Keratinocyte (primary cell): Measurements from ENCODE around the gene TPK1. TPM values are rescaled to one million over a fixed set of nuclear protein-coding genes. Genes with fewer than 3 reads are reported as not detected.
"Not testable (repeated sequence)": the region's sequence is repeated elsewhere in the genome, so short reads cannot be mapped to it uniquely, and the experiment has no call there.

Experiments
- DNase-seq: peaks from one replicate; pipeline ENCODE4 v3.0.0-alpha.2; 2011; ENCODE audit warnings: low read depth, missing footprints, low spot score
- FAIRE-seq: peaks from 2 replicates; lab custom pipeline; 2011; peaks lifted over from hg19 to GRCh38; lab: Jason Lieb, UNC
- H2AFZ ChIP-seq: 2 replicates; pipeline ENCODE4 v1.6.0; 2012; ENCODE audit warnings: low read length, control low read depth, inconsistent platforms; ENCODE audit not compliant: control insufficient read depth
- H3K27ac ChIP-seq: 2 replicates; pipeline ENCODE4 v1.5.1; 2011; ENCODE audit warnings: low read length; ENCODE audit not compliant: control insufficient read depth, insufficient read depth
- H3K27me3 ChIP-seq: 3 replicates; pipeline ENCODE4 v1.6.0; 2011; ENCODE audit warnings: low read length; ENCODE audit not compliant: control insufficient read depth, insufficient read depth; ENCODE audit errors: extremely low read depth
- H3K36me3 ChIP-seq, 2 experiments: 2 replicates in 1 of 2; 3 replicates in 1 of 2; pipeline ENCODE4 v1.5.1; 2011; ENCODE audit warnings: low read length in 2 of 2, mild to moderate bottlenecking in 1 of 2; ENCODE audit not compliant: control insufficient read depth in 2 of 2, insufficient read depth in 2 of 2; ENCODE audit errors: extremely low read depth in 1 of 2
- H3K4me1 ChIP-seq: 3 replicates; pipeline ENCODE4 v1.5.1; 2011; ENCODE audit warnings: low read length; ENCODE audit not compliant: control insufficient read depth, insufficient read depth; ENCODE audit errors: extremely low read depth
- H3K4me2 ChIP-seq: 3 replicates; pipeline ENCODE4 v1.6.0; 2011; ENCODE audit warnings: low read depth, low read length; ENCODE audit not compliant: control insufficient read depth, insufficient read depth; ENCODE audit errors: extremely low read depth
- H3K4me3 ChIP-seq, 3 experiments: fragments of 200-600 bp in 1 of 3; sonication (generic) in 1 of 3; 2 replicates in 2 of 3; 3 replicates in 1 of 3; pipeline ENCODE4 v1.5.1; 2011 to 2016; ENCODE audit warnings: low read length in 3 of 3, mild to moderate bottlenecking in 3 of 3, control low read depth in 2 of 3, inconsistent platforms in 1 of 3, low read depth in 1 of 3, mixed read lengths in 1 of 3, mixed run types in 1 of 3, moderate library complexity in 1 of 3; ENCODE audit not compliant: control insufficient read depth in 2 of 3, insufficient read depth in 2 of 3; ENCODE audit errors: extremely low read depth in 1 of 3
- H3K79me2 ChIP-seq: 2 replicates; pipeline ENCODE4 v1.6.0; 2012; ENCODE audit warnings: low read length; ENCODE audit not compliant: control insufficient read depth, insufficient read depth
- H3K9ac ChIP-seq: 3 replicates; pipeline ENCODE4 v1.6.0; 2011; ENCODE audit warnings: low read length; ENCODE audit not compliant: control insufficient read depth, insufficient read depth; ENCODE audit errors: extremely low read depth
- H3K9me1 ChIP-seq: 3 replicates; pipeline ENCODE4 v1.6.0; 2011; ENCODE audit warnings: low read length; ENCODE audit not compliant: control insufficient read depth, insufficient read depth; ENCODE audit errors: extremely low read depth
- H3K9me3 ChIP-seq: 2 replicates; pipeline ENCODE4 v1.5.1; 2012; ENCODE audit warnings: low read depth, low read length; ENCODE audit not compliant: control insufficient read depth
- H4K20me1 ChIP-seq: 3 replicates; pipeline ENCODE4 v1.6.0; 2011; ENCODE audit warnings: low read length; ENCODE audit not compliant: control insufficient read depth, insufficient read depth; ENCODE audit errors: extremely low read depth
- CTCF ChIP-seq, 3 experiments: IDR thresholded peaks in 1 of 3; conservative IDR thresholded peaks in 1 of 3; optimal IDR thresholded peaks in 1 of 3; 2 replicates in 2 of 3; 3 replicates in 1 of 3; pipeline versions ENCODE3 to v1.5.1; 2011; ENCODE audit warnings: low read length in 3 of 3, mild to moderate bottlenecking in 3 of 3, moderate library complexity in 2 of 3, control low read depth in 1 of 3, inconsistent platforms in 1 of 3; ENCODE audit not compliant: insufficient read depth in 2 of 3; ENCODE audit errors: extremely low read depth in 1 of 3
- EZH2 ChIP-seq: IDR thresholded peaks from one replicate; pipeline ENCODE4 v1.6.1; 2012; ENCODE audit warnings: inconsistent platforms, mild to moderate bottlenecking, low read length, moderate library complexity
- dilution Hi-C: fragments of 300-500 bp; cut with MboI; formaldehyde crosslinking; loops from one replicate; pipeline ENCODE4 v1.7.0; 2020; ENCODE audit warnings: low sequenced_read_pairs; ENCODE audit not compliant: extremely low pct_ligation_motif_present
- polyA plus RNA-seq, 5 experiments: library from polyadenylated mRNA; depleted of rRNA in 3 of 5; stranded (reverse) in 3 of 5; stranded (forward) in 1 of 5; unstranded in 1 of 5; fragments of >200 nt; gene quantifications; 1 replicate in 1 of 5; 2 replicates in 3 of 5; 3 replicates in 1 of 5; pipeline versions ENCODE4 v1.2.1 to v1.2.3, GENCODE V29; 2011 to 2012; ENCODE audit warnings: missing spikeins in 2 of 5, low read depth in 1 of 5, low replicate concordance in 1 of 5

TPK1 gene
- polyA plus RNA-seq, 1 donor (not counting 4 experiments of a cell fraction or from before 2014, with no cell fraction given): 1.9 TPM

- TF ChIP-seq EZH2 (no peak), CTCF (optimal IDR thresholded peaks at IDR 0.05 in 1 of 3, IDR thresholded peaks at IDR 0.05 in 1 of 3, conservative IDR thresholded peaks at IDR 0.05 in 1 of 3; ENCODE audit: extremely low read depth in 1 of 3, insufficient read depth in 2 of 3, low read length in 3 of 3) (no peak)
- dilution Hi-C loops: no loop called here
- H3K27me3 ChIP-seq: no peaks in the 10 kb centered on the region
- no peak overlapping the region for H3K4me3 ChIP-seq
- H3K79me2 ChIP-seq: no peaks in the 10 kb centered on the region
- no peak for FAIRE-seq
- H3K36me3 ChIP-seq: no peaks in the 10 kb centered on the region
- no peak overlapping the region for H3K27ac ChIP-seq
- no peaks in the 10 kb centered on the region for H4K20me1 ChIP-seq
- no peak overlapping the region for H2AFZ ChIP-seq
- H3K4me2 ChIP-seq: no peak overlapping the region
- H3K9ac ChIP-seq: no peak overlapping the region
- no peaks in the 10 kb centered on the region for H3K4me1 ChIP-seq
- no peaks in the 10 kb centered on the region for H3K9me3 ChIP-seq
- no peak for DNase-seq
- H3K9me1 ChIP-seq: no peaks in the 10 kb centered on the region
Observed at GRCh38 chr7:144575456-144575855, 260.4 kb downstream of the TPK1 start.

GRCh38 chr7:144574753-144575152 lies 261.1 kb downstream of the TPK1 start:
- H3K27ac ChIP-seq, H3K27me3 ChIP-seq, H3K79me2 ChIP-seq, H3K36me3 ChIP-seq, FAIRE-seq, H3K4me1 ChIP-seq, H3K9me3 ChIP-seq, dilution Hi-C loops, H3K9ac ChIP-seq, H3K4me2 ChIP-seq, H4K20me1 ChIP-seq, DNase-seq, H3K9me1 ChIP-seq, H2AFZ ChIP-seq, H3K4me3 ChIP-seq: not testable (repeated sequence)

GRCh38 chr7:144568233-144568632 lies 267.6 kb downstream of the TPK1 start:
- H3K27ac ChIP-seq: no peak overlapping the region
- no peak overlapping the region for H3K4me3 ChIP-seq
- TF ChIP-seq CTCF (optimal IDR thresholded peaks at IDR 0.05 in 1 of 3, IDR thresholded peaks at IDR 0.05 in 1 of 3, conservative IDR thresholded peaks at IDR 0.05 in 1 of 3; ENCODE audit: extremely low read depth in 1 of 3, insufficient read depth in 2 of 3, low read length in 3 of 3) (no peak), EZH2 (no peak)
- no peaks in the 10 kb centered on the region for H3K79me2 ChIP-seq
- DNase-seq: no peak
- H3K36me3 ChIP-seq: no peaks in the 10 kb centered on the region
- H2AFZ ChIP-seq: no peak overlapping the region
- H3K9me3 ChIP-seq: no peaks in the 10 kb centered on the region
- no peak for FAIRE-seq
- no peaks in the 10 kb centered on the region for H4K20me1 ChIP-seq
- no peaks in the 10 kb centered on the region for H3K27me3 ChIP-seq
- dilution Hi-C loops: no loop called here
- no peaks in the 10 kb centered on the region for H3K9me1 ChIP-seq
- no peak overlapping the region for H3K9ac ChIP-seq
- no peak overlapping the region for H3K4me2 ChIP-seq
- no peaks in the 10 kb centered on the region for H3K4me1 ChIP-seq
